Cardiac muscle cell (in vitro differentiated cells and primary cell): ENCODE results near the gene ZNF100. TPM values are rescaled to one million over a fixed set of nuclear protein-coding genes. Genes with fewer than 3 reads are reported as not detected.

Source experiments
- DNase-seq, 2 donors: peaks; one replicate each; pipeline versions ENCODE4 v3.0.0 to v3.0.0-alpha.2; 2010 to 2017; ENCODE audit warnings: low read depth in 1 of 2, low spot score in 1 of 2
- H3K27ac ChIP-seq: fragments of 200-600 bp; sonication (generic); 2 replicates; pipeline ENCODE4 v1.5.1; 2016
- H3K27me3 ChIP-seq: fragments of 200-600 bp; sonication (generic); 2 replicates; pipeline ENCODE4 v1.6.0; 2016; ENCODE audit warnings: control low read depth
- H3K36me3 ChIP-seq: fragments of 200-600 bp; sonication (generic); 2 replicates; pipeline ENCODE4 v1.5.1; 2016; ENCODE audit warnings: control low read depth
- H3K4me1 ChIP-seq: fragments of 200-600 bp; sonication (generic); 2 replicates; pipeline ENCODE4 v1.8.1; 2017; ENCODE audit warnings: low read depth, mild to moderate bottlenecking, mixed run types
- H3K4me3 ChIP-seq: fragments of 200-600 bp; sonication (generic); 2 replicates; pipeline ENCODE4 v1.5.1; 2016; ENCODE audit warnings: mild to moderate bottlenecking
- H3K9me3 ChIP-seq: fragments of 200-600 bp; sonication (generic); 2 replicates; pipeline ENCODE4 v1.5.1; 2017; ENCODE audit warnings: low read depth, mild to moderate bottlenecking, control low read depth
- polyA plus RNA-seq: library from polyadenylated mRNA; unstranded; fragments of >200 nt; fragmentation: Nextera tagmentation; extraction: Ambion mirVana; gene quantifications from 2 replicates; pipeline ENCODE4 v1.2.1, GENCODE V29; 2016
- total RNA-seq: library from RNA; depleted of rRNA; stranded (reverse); fragments of >200 nt; gene quantifications from 2 replicates; pipeline ENCODE4 v1.2.3, GENCODE V29; 2016
- TF ChIP-seq, protein P1 (sequence below): IDR thresholded peaks from 2 replicates; pipeline ENCODE4 v1.5.1; 2012; ENCODE audit warnings: low read depth, mild to moderate bottlenecking, low read length

Gene ZNF100
- total and polyA plus RNA-seq, 2 experiments from 2014 or later, result 5.0 to 9.1 TPM

GRCh38 chr19:21707065-21707464 is 60.3 kb downstream of the ZNF100 start:
- DNase-seq, result no peak
- H3K27me3 ChIP-seq, result no peaks in the 10 kb centered on the region
- no peak overlapping the region for H3K27ac ChIP-seq
- H3K4me3 ChIP-seq, result no peak overlapping the region
- no peaks in the 10 kb centered on the region for H3K36me3 ChIP-seq
- TF ChIP-seq, protein P1, sequence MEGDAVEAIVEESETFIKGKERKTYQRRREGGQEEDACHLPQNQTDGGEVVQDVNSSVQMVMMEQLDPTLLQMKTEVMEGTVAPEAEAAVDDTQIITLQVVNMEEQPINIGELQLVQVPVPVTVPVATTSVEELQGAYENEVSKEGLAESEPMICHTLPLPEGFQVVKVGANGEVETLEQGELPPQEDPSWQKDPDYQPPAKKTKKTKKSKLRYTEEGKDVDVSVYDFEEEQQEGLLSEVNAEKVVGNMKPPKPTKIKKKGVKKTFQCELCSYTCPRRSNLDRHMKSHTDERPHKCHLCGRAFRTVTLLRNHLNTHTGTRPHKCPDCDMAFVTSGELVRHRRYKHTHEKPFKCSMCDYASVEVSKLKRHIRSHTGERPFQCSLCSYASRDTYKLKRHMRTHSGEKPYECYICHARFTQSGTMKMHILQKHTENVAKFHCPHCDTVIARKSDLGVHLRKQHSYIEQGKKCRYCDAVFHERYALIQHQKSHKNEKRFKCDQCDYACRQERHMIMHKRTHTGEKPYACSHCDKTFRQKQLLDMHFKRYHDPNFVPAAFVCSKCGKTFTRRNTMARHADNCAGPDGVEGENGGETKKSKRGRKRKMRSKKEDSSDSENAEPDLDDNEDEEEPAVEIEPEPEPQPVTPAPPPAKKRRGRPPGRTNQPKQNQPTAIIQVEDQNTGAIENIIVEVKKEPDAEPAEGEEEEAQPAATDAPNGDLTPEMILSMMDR, result no peak
- H3K4me1 ChIP-seq, result no peaks in the 10 kb centered on the region
- H3K9me3 ChIP-seq, result no peaks in the 10 kb centered on the region

DNA sequence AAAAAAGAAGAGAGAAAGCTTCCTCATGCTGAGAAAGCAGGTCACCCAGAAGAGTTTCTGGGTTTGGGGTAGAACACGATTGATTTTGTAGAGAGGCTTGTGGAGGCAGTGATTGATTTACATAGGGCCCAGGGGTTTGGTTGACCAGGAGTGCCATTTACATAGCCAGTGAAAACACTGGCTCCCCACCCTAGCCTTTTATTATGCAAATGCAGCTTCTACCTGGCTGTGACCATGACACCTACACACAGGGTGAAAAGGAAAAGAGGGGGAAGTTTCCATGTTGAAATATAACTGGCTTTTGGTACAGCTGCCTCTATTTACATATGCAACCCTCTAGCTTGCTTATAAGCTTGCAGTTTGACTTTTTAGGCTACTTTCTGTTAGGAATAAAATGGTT is 62.0 kb downstream of the ZNF100 start:
- TF ChIP-seq, protein P1, result no peak
- Histone ChIP-seq H3K27me3 (no peaks in the 10 kb centered on the region), H3K36me3 (no peaks in the 10 kb centered on the region), H3K27ac (no peak overlapping the region), H3K9me3 (no peaks in the 10 kb centered on the region), H3K4me1 (no peaks in the 10 kb centered on the region), H3K4me3 (no peak overlapping the region)
- DNase-seq, result no peak

DNA sequence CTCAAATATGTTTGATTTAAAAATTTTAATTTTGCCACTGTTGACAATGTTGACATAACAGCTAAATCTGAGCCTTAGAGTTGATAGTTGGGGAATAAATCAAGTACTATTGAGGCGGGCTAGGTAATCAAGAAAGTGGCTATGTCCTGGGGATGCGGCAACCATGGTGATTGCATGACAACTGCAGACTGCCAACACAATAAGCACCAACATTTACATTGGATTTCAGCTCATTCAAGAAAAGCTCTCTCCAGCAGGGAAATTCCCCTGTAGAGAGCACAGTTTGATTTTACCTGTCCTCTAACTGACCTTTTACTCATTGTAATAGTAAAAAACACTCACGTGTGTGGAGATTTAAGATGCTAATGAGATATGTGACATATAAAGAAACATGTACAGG is 63.1 kb downstream of the ZNF100 start:
- DNase-seq, result no peak
- no peaks in the 10 kb centered on the region for H3K27me3 ChIP-seq
- no peak overlapping the region for H3K27ac ChIP-seq
- TF ChIP-seq, protein P1, result no peak
- H3K4me1 ChIP-seq, result no peaks in the 10 kb centered on the region
- H3K4me3 ChIP-seq, result no peak overlapping the region
- no peaks in the 10 kb centered on the region for H3K36me3 ChIP-seq
- no peaks in the 10 kb centered on the region for H3K9me3 ChIP-seq

DNA sequence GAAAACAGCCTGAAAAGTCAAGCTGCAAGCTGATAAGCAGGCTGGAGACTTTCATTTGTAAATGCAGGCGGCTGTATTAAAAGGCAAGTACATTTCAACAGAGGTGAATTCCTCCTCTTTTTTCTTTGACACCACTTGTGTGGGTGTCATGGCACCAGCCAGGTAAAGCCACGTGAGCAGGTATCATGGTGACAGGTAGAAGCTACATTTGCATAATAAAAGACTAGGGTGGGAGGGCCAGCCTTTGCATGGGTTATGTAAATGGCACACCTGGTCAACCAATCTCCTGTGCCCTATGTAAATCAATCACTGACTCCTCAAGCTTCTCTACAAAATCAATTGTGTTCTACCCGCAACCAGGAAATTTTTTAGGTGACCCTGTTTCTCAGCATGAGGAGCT is 68.2 kb downstream of the ZNF100 start:
- no peak overlapping the region for H3K4me3 ChIP-seq
- H3K4me1 ChIP-seq, result peaks cover 22% of the 10 kb centered on the region
- peak overlapping the region; percentile 15 for H3K27ac ChIP-seq
- TF ChIP-seq, protein P1, result no peak
- H3K27me3 ChIP-seq, result no peaks in the 10 kb centered on the region
- DNase-seq, result no peak
- H3K36me3 ChIP-seq, result no peaks in the 10 kb centered on the region
- H3K9me3 ChIP-seq, result no peaks in the 10 kb centered on the region

DNA sequence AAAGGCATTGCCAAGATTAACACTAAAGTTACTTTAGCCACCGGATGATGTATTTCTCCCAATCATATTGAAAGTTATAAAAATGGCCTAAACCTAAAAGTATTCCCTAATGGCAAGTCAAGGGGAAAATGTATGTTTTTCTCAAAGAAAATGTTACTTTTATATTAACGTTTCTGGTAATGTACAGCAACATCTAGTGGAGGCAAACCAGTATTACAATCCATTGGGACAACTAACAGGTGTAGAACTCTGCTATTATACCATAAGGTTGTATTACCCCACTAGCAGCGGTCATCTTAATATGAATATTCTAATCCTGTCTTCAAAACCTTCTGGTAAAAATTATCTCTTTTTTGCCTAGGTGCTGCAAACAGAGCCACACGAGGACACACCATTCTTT is 69.2 kb downstream of the ZNF100 start:
- Histone ChIP-seq H3K9me3 (no peaks in the 10 kb centered on the region), H3K27me3 (no peaks in the 10 kb centered on the region), H3K4me1 (peaks cover 25% of the 10 kb centered on the region), H3K36me3 (no peaks in the 10 kb centered on the region), H3K27ac (peak overlapping the region; percentile 83), H3K4me3 (no peak overlapping the region)
- TF ChIP-seq, protein P1, result peak; percentile 35
- peak; percentile 24 to 56 for DNase-seq

DNA sequence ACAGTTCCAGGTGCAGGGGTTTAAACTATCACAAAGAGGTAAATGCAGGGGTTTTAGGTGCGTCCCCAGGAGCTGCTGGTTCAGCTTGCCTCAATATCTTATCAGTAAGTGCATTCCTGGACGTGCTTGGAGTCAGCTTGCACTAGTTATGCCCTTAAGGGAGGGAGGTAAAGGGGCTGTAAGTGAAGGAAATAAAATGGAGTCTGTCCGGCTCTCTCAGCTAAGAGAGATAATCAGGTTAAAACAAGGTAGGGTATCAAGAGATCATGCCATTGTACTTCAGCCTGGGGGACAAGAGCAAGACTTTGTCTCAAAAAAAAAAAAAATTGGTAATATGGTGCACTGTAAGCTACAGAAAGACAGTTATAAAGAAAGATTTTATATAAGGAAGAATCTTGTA is 69.7 kb downstream of the ZNF100 start:
- TF ChIP-seq, protein P1, result no peak
- no peaks in the 10 kb centered on the region for H3K27me3 ChIP-seq
- peak overlapping the region; percentile 83 for H3K27ac ChIP-seq
- H3K4me3 ChIP-seq, result no peak overlapping the region
- H3K36me3 ChIP-seq, result no peaks in the 10 kb centered on the region
- DNase-seq, result peak in 1 of 2 donors; percentile 27
- peaks cover 25% of the 10 kb centered on the region for H3K4me1 ChIP-seq
- no peaks in the 10 kb centered on the region for H3K9me3 ChIP-seq
